GM21737 (cell line): Measurements from ENCODE around the gene KCNK1.

Experiments
- ATAC-seq: cut with Tn5 transposase; IDR thresholded peaks from one replicate; pipeline ENCODE4 v1.9.1; 2021; ENCODE audit warnings: mild to moderate bottlenecking, moderate library complexity; ENCODE audit not compliant: unreplicated experiment

KCNK1 gene

DNA sequence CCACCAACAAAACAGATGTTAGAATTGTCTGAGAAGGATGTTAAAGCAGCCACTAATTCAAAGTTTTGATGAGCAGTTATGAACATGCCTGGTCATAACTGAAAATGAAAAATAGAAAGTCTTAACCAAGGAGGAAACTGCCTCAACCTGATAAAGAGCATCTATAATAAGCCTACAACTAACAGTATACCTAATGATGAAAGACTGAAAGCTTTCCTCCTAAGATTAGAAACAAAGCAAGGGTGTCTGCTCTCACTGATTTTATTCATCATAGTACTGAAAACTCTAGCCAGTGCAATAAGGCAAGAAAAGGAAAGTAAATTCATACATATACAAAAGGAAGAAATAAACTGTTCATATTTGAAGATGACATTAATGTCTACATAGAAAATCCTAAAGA is 82.0 kb downstream of the KCNK1 start:
- no peak for ATAC-seq

- ATAC-seq: no peak
Measured at GRCh38 chr1:233700338-233700737, 86.4 kb downstream of the KCNK1 start.

- no peak for ATAC-seq
Measured at GRCh38 chr1:233704170-233704897, 90.4 kb downstream of the KCNK1 start.

- ATAC-seq: no peak
Measured at GRCh38 chr1:233704898-233705723, 91.2 kb downstream of the KCNK1 start.

DNA sequence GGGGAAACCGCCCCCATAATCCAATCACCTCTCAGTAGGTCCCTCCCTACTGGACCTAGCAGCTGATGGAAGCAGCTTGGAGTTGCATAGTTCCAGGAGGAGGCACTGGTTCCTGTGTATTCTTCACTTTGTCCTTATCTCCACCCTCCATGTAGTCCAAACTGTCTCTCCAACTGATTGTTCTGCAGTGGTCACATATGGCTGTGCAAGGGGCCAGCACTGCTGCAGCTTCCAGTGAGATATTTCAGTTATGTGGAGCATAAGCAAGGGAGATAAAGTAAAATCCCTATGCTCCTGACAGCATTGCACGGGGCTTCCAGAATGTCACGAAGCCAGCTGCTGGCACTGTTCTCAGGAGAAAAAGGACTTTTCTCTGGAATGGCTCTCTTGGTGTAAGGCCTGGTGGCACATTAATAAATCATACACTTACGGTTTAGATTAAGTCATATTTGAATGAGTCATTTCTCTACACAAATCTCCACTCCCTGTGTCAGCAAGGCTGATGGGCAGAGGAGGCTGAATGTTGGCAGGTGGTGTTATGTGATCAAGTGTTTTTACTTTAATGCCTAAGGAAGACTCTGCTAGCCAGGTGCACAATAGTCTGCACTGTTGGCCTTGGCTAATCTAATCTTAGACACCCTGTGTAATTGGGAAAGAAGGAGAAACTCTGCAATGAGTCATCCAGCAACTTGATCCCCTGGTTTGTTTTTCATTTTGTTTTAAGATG is 93.4 kb downstream of the KCNK1 start:
- ATAC-seq: no peak

DNA sequence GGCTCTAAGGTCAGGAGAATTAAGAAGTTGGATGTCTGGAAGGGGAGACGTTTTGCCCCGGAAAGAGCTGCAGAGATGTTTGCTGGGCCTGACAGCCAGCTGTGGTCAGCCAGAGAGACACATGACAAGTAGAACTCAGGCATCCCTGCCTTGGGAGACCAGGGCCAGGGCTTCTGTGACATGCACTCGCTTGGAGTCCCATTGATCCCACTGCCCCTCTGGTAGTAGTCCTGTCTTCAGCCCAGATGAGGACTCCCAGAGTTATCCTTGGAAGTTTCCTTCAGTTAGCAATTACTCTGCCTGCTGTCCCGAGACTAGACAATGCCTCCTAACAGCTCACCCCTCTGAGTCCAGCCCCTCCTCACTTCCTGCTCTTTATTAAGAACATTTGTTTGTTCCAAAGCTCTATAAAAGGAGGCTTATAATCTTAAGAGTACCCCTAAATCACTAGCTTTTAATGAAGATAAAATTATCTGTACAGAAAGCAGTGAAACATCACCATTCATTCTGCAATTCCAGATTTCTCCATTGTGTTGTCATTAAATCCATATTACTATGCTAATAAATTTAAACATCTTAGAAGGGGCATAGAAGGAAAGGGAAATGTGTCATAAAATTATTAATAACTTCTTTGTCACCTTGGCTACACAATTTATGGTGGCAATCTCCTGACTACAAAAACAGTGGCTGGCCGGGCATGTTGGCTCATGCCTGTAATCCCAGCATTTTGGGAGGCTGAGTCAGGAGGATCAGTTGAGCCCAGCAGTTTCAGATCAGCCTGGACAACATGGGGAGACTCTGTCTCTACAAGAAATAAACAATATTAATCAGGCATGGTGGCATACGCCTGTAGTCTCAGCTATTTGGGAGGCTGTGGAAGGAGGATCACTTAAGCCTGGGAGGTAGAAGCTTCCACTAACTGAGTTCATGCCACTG is 94.2 kb downstream of the KCNK1 start:
- no peak for ATAC-seq

- no peak for ATAC-seq
Measured at GRCh38 chr1:233710031-233710430, 96.1 kb downstream of the KCNK1 start.

DNA sequence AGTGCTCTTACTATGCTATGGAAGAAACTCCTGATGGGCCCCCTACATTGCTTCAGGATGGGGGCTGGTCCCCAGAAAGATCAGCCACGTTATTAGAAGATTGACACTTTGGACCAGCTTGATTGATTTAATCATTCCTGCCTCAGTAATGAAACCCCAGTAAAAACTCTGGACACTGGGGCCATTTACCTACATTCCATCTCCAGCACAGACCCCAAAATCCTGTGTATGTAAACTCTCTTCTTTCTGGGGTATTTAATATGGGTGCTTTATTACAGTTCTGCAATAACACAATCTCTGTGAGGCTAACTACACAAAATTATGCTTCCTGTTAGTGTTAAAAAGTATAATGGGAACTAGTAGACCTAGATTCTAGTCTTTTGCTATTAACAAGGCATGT is 96.6 kb downstream of the KCNK1 start:
- ATAC-seq: no peak

DNA sequence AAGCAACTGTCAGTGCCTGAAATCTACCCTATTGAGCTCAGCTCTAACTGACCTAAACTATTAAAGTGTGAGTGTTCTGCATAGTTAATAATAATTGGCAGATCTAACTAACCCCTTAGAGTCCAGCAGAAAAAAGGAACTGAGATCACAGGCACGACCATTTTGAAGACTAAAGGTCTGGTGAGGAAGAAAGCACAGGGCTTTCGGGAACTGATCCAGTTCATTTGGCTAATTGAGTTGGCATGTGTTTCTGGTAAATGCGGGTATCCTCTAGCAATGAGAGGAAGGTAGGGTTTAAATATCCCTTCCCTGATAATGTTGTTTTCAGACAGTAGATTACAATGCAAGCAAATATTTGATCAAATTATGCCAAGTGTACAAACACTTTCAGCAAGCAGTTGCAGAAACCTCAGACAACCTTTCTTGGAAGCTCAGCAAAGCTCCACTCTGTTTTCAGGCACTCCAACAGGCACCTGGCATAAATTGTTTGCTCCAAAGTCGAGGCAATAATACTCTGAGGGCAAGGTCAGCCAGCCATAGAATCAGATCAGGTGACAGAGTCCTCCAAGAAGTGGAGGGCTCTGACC is 100.8 kb downstream of the KCNK1 start:
- no peak for ATAC-seq

- no peak for ATAC-seq
Measured at GRCh38 chr1:233718057-233718456, 104.2 kb downstream of the KCNK1 start.

DNA sequence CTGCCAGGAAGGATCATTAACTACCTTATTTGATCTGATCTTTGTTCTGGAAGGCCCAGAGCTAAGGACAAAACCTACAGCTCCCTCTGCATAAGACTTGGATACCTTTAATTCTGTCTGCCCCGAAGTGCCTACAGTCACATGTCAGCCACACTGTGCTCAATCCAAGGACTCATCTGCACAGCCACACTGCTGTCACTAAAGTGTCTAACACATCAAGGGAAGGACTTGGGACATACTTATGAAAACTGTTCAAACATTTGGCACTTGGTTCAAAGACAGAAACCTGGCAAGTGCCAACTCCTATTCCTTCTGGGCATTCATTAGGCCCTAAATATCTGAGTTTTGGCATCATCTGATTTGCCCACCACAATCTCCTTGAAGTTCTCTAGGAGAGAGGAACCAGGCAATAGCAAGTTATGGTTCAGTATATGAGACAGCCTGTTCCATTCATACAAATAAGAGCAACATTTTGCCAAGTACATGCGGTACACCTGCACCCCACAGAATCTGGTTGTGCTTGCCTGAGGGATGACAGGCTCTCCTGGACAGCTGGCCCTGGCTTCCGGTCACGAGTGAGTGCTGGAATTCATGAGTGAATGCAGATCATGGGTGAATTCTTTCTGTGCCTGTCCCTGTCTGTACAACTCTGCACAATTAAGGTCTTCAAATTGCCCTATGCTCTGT is 105.9 kb downstream of the KCNK1 start:
- ATAC-seq: no peak

DNA sequence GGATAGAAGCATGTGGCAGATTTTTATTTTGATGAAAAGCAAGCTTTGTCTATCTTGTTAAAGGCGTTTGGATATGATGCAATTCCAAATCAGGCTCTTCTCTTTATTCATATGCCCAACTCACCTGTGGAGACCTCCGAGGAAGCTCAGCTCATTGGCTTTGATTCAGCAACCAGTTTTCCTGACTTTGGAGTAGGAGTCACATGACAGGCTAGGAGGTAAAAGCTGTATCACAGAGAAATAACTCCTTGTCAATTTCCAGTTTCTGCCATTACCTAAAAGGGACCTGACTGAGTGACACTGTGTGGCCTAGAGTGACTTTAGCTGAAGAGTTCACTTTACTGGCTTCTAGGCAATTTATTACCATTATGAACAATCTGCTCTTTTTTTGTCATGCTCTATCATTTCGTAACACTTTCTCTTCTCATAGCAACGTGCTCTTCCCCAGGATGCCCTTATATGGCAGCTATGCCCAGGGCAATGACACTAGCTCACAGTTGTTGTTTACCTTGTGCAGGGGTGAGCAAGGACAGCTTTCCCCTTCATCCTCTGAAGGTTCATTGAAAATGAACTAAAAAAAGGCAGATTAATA is 107.2 kb downstream of the KCNK1 start:
- no peak for ATAC-seq
